Superior temporal gyrus (tissue), 1 donor: ENCODE data around the gene C10orf105.

Source experiments
- DNase-seq: peaks from one replicate; pipeline ENCODE4 v3.0.0-alpha.2; 2016; ENCODE audit errors: extremely low spot score

Gene C10orf105, protein sequence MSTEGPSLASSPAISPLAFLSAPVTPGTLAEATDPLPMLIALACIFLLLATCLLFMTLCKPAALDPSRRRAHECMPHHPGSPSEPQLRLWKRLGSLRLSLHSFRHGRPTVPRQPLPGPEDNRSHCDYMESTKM

DNA sequence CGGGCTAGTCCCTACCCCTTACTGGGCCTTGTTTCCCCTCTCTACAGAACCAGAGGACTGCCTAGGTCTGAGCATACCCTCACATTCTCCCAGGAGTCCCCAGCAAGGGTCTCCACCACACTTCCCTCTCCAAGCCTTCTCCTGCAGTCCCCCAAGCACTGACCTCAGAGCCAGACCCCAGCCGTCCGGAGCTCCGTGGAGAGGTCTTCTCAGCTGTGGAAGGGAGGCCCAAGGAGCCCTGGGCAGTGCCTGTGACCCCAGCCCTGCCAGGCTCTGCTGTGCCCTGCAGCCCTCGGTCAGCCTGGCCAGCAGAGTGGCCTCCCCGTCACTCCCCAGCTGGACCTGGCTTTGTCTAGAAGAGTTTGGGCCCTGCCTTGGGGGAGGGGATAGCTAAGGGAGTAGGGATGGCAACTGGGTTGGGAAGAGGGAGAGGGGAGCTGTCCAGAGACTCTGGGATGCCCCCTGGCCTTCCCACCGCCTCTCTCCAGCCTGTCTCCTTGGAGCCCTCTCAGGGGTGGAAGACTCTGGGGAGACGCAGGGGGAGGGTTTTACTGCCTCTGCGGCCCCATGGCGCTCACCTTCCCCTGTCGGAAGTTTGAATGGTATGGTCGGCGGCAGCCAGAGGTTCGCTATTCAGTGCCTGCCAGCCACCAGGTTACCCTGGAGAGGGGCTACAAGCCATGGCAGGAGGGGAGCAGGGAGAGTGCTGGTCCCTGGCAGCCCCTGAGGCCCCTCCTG, at the start of gene C10orf105:
TSS of gene C10orf105 (minus strand) at position 315 of the 738 bp plus-strand sequence. CDS start 3,441 bp downstream, outside the sequence.
- DNase-seq: no peak

DNA sequence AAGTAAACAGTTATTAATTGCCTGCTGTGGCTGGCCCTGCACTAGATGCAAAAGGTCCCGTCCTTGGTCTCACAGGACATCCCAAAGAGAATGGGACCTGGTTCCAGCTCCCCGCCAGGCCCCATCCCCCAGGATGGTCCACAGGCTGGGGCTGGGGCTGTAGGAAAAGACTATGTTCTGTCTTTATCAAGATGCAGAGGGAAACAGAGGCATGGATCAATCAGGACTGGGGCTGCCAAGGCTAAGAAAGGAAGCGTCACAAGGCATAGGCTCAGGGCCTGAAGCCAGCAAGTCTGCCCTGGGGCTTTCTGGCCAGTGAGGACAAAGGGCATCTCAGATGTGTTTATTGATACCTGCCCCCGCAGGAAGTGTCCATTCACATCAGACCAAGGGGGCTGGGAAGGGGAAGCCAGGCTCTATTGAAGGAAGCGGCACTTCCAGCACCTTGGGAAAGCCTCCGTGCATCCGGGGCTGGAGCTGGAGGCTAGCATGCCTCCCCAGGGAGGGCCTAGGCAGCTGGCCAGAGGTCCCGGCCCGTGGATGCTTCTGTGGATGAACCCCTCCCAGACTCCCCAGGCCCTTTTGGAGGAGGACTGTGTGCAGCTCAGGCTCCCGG, 48.0 kb upstream of the C10orf105 start:
- DNase-seq: no peak

DNA sequence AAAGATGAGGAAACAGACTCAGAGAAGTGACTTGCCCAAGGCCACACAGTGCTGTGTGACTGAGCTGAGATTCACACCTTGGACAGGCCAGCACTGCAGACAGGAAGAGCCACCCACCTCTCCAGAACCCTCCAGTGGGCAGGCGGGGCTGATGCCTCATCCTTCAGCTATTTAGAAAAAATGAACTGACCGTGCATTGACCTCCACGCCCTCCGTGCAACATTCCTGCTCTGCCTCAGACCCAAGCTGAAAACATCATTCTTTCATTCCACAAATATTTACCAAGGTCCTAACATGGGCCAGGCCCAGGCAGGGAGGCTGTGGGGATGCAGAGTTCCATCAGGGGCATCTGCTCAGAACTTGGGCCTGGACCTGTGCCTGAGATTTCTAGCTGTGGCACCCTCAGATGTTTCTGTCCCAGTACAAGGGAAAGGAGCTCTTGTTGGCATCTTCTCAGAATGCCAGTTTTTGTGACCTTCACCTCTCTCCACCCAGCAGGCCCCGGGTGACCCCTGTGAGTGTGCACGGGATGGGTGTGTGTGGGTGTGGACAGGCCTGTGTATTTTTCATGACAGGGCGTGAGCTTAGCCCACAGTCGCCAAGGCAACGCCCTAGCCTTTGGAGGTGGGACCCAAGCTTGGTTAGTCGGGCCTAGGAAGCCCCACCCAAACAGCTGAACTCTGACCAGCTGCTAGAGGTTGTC, 47.3 kb upstream of the C10orf105 start:
- no peak for DNase-seq

DNA sequence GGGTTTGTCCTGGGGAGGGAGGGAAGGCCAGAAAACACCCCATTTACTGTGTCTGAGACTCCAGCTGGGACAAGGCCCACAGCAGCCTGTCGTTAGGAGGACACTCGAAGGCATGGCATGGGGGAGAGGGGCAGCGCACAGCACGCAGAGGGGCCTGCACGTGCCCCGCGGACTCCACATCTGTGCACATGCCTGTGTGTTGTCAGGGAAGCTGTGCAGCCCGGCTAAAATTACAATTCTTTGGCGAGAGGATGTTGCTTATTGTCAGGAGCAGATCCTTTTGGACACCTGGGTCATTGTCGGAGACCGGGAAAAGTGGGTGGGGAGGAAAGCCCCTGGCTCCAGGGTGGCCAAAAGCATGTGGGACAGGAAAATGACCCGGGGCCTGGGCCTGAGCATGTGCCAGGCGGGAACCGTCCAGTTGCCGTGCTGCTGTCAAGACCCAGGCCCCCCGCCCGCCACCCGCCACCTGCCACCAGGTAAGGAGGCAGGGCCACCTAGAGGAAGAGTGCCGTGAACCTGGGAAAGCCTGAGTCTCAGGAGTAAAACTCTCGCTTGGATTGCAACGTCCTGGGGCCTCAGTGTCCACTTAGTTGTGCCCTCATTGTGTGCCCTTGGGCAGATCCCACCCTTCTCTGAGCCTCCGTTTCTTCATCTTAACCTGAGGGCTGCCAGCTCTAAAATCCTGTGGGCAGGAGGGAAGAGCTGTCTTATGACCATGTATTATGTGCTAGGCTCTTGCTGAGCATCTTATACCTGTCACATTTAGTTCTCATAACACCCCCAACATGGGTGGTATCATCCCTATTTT, 46.5 kb upstream of the C10orf105 start:
- no peak for DNase-seq

DNA sequence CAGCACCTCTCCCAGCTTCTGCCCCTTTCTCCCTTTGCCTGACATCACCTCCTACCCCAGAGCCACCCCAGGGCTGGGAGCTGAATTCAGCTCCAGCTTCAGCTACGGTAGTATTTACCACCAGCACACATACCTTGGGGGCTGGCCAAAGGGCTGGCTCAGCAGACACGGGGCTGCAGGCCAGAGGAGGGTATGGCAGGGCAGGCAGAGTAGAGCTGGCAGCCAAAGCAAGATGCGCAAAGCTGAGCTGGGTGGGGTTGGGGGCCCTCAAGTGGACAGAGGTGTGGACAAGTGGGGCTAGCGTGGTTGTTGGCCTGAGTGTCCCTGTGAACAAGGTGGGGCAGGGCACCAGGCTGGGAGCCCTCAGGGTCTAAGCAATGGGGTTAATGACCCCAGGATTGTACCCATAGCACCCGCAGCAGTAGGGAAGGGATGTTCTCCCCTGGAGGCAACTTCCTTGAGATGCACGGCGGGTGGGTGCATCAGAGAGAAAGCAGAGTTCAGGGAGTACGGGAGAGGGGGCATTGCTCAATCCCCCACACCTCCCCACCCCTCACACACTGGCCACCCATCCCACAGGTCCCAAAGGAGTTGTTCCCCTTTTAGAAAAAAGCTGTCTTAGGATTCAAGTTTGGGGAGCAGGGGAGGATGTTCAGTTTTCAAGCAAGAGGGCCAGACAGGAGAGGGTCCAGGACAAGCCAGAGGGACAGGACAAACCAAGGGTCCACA, 45.8 kb upstream of the C10orf105 start:
- no peak for DNase-seq

DNA sequence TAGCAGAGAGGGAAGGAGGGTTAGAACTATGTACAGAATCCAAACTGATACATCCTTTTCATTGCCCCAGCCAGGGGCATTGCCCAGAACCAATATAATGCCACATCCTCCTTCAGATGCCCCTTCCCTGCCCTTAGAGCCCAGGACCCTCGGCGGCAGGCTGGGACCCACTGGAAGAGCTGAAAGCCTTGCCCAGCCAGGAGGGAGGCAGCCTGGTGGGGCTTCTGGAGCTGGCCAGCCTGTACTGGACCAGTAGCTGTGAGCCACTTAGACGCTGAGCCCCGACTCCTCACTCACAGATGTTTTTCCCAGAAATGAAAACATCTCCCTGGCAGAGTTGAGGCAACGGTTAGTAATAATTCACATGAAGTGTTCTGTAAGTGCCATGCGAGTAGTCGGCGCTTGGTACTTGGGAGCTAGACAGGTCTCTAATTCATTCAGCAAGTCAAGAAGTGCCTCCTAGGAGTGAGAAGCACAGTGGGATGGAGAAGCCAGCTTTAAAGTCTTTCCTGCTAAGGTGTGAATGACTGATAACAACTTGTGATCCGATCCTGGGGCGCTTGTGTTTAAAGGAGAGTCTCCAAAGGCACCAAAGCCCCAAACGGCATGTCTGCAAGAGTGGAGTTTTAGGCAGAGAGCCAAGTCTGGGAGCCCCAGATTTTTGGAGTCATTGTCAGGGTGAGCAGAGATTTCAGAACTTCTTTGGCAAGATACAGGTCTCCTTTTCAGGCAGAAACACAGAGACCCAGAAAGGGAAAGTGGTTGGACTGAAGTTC, 44.0 kb upstream of the C10orf105 start:
- DNase-seq: no peak

DNA sequence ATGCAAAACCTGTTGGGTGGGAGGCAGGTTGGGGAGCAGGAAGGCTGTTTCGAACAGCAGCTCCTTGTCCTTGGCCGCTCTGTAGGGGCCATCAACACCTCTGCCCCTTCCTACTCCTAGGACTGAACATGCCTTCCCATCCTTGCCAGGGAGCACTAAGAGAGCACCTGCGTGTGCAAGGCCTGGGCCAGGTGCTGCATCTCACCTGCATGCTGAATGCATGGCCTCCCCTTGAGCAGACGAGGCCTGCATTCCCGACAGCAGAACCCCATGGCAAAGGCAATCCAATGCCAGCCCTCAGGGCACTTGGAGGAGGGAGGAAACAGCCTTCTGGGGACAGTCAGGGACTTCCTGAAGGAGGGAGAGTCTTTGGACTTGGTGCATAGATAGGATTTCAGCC, 42.7 kb upstream of the C10orf105 start:
- DNase-seq: no peak

DNA sequence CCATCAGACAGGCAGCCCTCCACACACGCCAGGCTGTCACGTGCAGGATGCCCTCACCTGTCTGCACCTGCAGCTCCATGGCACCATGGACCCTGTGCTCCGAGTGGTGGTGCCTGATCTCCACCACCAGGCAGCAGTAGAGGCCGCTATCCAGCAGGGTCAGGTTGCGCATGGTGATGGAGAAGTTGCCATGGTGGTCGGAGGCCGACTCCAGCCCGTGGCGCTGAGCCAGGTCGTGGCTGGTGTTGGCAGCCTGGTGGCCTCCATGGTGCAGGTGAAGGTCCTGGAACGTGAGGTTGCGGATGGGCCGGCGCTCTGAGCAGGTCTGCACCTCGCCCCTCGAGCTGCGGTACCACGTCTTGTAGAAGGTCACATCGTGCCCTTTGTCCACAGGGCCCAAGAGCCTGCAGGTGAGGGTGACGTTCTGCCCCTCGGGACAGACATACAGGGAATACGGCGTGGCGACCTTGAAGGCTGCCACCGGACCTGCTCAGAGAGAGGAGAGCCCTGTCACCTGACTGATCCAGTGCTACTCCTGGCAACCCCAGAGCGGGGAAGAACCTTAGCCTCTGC, 42.0 kb upstream of the C10orf105 start:
- no peak for DNase-seq

DNA sequence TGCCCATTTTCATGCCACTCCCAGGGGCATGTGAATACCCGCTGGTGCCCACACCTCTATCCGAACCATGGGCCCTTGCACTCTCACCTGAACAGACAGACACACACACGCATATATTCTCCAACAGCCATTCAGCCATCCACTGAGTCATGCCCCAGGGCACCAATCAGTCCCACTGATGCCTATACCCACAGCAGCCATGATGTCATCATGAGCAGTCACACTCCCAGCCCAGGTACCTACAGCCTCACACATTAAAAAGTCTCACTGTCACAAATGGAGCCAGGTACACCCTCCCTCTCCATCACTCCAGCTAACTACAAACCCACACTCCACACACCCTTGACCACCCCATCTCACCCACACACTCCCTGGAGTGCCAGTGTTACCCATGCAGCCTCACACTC, 41.5 kb upstream of the C10orf105 start:
- no peak for DNase-seq

DNA sequence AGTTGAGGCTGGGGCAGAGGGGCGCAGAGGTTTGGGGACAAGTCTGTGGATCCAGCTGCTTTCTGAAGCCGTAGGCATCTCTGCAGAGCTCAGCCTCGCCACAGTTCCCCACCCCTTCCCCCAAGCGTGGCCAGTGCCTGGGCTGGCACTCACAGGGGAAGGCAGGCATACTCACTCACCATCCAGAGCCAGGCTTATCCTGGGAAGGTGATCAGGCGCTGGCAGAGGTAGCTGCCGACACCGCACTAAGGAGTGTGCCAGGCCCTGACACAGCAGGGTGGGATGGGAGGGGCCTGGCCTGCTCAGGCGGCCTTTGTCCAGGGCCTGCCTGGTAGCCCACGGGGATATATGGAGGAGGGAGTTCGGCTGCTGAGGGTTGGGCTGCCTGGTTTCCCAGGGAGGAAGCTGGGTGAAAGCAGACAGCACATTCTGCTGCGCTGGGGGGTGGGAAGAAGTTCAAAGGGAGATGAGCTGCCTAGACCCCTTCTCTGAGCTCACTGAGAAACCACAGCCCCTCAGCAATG, 37.9 kb upstream of the C10orf105 start:
- no peak for DNase-seq

DNA sequence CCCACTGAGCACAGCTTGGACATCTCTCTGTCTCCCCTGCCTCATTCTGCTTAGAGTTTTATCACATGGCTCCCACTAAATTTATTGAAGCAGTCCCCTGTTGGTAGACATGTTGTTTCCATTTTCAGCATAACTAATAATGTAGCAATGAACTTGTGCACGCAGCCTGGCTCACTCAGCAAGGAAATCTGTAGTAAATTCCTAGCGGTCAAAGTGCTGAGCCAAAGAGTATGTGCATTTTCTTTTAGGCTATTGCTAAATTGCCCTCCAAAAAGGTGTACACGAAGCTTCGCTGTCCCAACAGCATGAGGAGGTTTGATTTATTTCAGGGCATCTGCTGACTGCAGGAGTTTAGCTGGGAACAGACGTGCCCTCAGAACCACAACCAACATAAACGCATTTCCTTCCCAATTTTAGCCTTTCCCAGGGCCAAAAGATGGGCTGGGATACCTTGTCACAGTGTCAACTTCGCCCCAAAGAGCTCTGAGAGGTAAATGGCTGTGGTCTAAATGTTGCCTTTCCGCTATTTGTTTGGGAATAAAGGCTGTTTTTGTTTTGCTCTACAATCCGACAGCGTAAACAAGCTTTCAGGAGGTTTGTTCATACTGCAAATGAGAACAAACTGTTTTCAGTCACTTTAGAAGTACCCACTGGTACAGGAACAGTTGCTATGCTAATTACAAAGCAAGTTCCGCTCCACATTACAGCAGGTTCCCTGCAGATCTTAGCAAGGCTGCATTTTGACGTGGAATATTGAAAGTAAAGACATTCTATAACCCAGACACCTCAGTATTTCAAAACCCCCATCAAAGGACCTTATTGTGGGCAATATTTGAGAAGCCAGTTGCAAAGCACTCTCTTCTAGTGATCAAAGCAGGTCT, 37.0 kb upstream of the C10orf105 start:
- DNase-seq: peak; percentile 60

DNA sequence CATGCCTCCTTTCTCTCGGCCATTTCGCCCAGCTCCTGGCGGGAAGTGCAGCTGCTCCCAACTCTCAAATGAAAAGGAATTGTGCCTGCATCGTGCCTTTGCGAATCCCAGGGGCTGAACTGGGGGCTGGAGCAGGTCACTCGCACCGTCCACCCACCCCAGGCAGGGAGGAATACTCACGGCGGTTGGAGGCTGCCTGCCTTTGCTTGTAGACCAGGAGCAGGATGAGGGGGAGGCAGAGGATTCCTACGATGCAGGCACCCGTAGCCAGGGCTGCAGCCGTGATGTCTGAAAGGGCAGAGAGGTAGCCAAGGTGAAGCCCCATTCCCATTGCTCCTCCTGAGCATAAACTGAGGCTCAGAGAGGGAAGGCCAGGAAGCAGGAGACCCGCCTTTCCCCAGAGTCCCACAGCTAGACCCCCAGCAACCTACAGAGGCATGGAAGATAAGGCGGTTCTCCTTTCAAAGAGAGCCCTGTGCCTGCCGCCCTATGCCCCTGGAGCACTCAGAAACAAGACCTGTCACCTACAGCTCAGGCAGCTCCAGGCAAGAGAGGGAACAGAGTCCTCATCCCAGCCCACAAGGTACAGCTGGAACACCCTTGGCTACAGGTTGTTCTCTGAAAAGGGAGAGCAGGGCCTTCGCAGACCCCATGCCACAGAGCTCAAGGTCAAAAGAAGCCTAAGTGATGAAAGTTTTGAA, 35.8 kb upstream of the C10orf105 start:
- DNase-seq: no peak

DNA sequence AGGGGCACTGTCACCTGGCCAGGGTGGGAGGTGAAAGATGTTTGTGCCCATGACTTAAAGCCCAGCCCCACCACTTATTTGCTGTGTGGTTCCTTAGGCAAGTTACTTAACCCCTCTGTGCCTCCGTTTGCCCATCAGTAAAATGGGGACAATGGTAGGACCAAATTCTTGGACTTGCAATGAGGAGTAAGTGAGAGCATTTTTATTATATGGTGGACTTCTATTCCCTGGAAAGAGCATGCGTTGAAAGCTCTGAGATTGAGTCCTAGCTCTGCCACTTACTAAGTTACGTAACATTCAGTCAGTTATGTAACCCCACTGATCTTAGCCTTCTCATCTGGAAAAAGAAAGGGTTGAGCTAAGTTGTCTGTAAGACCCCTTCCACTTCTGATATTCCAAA, 35.0 kb upstream of the C10orf105 start:
- DNase-seq: no peak

DNA sequence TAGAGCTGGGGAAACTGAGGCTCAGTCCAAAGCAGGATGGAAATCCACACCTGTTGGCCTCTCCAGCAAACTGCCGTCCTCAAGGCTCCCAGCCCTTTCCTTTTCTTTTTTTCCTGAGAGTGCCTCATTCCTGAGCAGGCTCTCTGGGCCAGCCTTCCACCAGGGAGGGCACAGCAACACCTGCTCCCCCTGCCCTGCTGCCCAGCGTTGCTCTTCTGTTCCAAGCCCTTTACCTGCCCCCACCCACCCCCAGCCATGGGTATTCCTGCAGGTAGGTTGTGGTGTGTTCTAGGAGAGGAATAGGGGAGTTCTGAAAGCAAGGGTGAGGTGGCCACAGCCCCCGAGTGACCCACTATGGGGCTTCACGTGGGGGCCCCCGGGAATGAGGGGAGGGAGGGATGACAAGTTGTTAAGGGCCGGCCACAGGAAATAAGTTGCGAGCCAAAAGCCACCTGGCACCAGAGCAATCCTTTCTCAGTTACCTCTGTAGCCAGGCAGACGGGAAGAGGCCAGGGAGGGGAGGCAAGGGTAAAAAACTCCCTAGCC, 34.5 kb upstream of the C10orf105 start:
- DNase-seq: no peak

DNA sequence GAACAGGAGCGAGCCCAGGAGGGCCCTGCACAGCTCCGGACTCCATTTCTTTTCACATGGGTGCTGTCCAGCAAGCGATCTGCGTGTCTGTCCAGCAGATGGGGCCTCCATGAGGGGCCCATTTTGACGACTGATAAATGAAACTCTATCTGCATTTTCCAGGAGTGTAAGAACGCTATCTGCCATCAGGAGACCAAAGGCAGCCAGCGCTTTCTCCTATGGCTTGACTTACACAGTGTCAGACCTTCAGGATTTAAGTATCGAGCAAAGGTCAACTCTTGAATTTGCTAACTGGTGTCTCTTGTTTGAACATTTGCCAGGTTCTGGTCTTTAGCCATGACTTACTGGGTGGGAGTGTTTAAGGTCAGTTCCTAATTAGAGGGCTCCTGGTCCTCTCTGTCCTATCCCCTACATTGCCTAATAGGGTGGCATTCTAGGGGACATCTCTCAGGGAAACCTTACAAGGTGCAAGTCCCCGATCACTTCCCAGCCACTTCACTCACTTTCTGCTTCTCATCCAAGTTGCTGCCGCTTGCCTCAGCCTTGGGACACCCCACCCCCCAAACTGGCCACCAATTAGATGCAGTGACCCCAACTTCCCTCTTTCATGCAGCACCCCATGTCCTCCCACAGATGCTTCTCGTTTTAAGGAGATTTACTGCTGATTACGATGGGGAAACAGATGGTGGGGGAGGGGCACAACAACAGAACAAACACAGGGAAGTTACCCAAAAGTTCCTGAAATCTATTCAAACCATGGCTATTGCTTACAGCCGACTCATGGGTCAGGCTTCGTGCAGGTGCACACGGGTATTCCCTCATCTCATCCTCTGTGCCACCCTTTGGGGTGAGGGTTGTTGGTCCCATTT, 33.7 kb upstream of the C10orf105 start:
- DNase-seq: no peak

DNA sequence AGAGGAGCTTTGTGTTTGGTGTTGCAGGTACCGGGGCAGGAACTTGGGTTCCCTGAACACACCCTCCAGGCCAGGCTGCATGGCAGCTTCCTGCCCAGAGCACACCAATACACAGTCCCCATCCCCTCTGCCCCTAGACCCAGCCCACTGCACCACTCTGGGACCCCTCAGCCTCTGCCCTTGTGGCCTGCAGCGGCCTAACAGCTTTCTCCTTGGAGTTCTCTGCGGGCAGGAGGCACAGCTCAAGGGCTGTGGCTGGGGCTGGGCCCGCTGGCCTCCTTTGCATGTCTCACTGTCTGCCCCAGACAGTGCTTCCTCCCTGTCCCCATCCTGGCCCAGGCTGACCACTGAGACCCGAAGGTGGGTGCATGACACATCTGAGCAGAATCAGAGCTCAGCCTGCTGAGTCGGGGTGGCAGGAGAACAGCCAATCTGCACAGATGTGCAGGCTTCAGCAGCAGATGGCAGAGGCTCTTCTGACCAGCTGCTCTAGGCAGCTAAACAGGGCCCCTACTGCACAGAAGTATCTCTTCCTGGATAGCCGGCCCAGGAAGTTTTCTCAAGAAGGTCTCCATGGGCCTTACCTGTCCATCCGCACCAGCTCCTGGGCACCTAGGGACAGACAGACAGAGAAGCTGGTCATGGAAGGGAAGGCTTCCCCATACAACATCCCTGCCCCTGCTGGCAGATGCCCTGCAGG, 33.0 kb upstream of the C10orf105 start:
- DNase-seq: no peak
